ENCODE results near the gene ANO9.
"Not testable (repeated sequence)": the region's sequence is repeated elsewhere in the genome, so short reads cannot be mapped to it uniquely, and the experiment has no call there.

The ANO9 gene

GRCh38 chr11:432501-433100 is 9.2 kb downstream of the ANO9 start:
- no peak for DNase-seq

GRCh38 chr11:431921-432320 is 9.9 kb downstream of the ANO9 start:
- no peak for DNase-seq

GRCh38 chr11:429931-430456 is 11.8 kb downstream of the ANO9 start:
- DNase-seq: no peak

- no peak for DNase-seq
Observed at GRCh38 chr11:429391-429790, 12.4 kb downstream of the ANO9 start.

- DNase-seq: no peak
Observed at GRCh38 chr11:428295-428694, 13.5 kb downstream of the ANO9 start.

- DNase-seq: no peak
Observed at GRCh38 chr11:426851-427250, 15.0 kb downstream of the ANO9 start.

GRCh38 chr11:425301-425700 is 16.5 kb downstream of the ANO9 start:
- DNase-seq: no peak

- DNase-seq: not testable (repeated sequence)
Observed at GRCh38 chr11:424766-425165, 17.0 kb downstream of the ANO9 start.

GRCh38 chr11:424232-424631 is 17.6 kb downstream of the ANO9 start:
- DNase-seq: no peak

- no peak for DNase-seq
Observed at GRCh38 chr11:422249-422656, 19.6 kb downstream of the ANO9 start.

- DNase-seq: no peak
Observed at GRCh38 chr11:420911-421321, 20.9 kb downstream of the ANO9 start.

- no peak for DNase-seq
Observed at GRCh38 chr11:420054-420910, 21.5 kb downstream of the ANO9 start.

- no peak for DNase-seq
Observed at GRCh38 chr11:419248-420005, 22.4 kb downstream of the ANO9 start.

GRCh38 chr11:418343-419247 is 23.2 kb downstream of the ANO9 start:
- DNase-seq: no peak

GRCh38 chr11:417652-418342 is 24.0 kb downstream of the ANO9 start:
- DNase-seq: no peak

GRCh38 chr11:416757-417621 is 24.8 kb downstream of the ANO9 start:
- DNase-seq: no peak

- no peak for DNase-seq
Observed at GRCh38 chr11:416051-416756, 25.6 kb downstream of the ANO9 start.

GRCh38 chr11:415640-416041 is 26.2 kb downstream of the ANO9 start:
- no peak for DNase-seq

- DNase-seq: no peak
Observed at GRCh38 chr11:414318-414857, 27.4 kb downstream of the ANO9 start.
